H9 (cell line): ENCODE measurements around the gene CRHR2. TPM values are rescaled to one million over a fixed set of nuclear protein-coding genes. Genes with fewer than 3 reads are reported as not detected.

Experiments
- DNase-seq: peaks from one replicate; pipeline ENCODE4 v3.0.0-alpha.2; 2017
- H2AFZ ChIP-seq: one replicate; pipeline ENCODE4 v1.6.1; 2013; ENCODE audit warnings: mild to moderate bottlenecking, low read length, control low read depth, moderate library complexity
- H2AK5ac ChIP-seq: 2 replicates; pipeline ENCODE4 v1.6.1; 2013; ENCODE audit warnings: low read length, control low read depth, mixed read lengths; ENCODE audit not compliant: insufficient read length
- H2BK120ac ChIP-seq: one replicate; pipeline ENCODE4 v1.6.1; 2013; ENCODE audit warnings: low read depth, mild to moderate bottlenecking, low read length, control low read depth, inconsistent platforms; ENCODE audit not compliant: poor library complexity, severe bottlenecking
- H2BK12ac ChIP-seq: 2 replicates; pipeline ENCODE4 v1.6.1; 2013; ENCODE audit warnings: low read length, control low read depth, mixed read lengths, low read depth; ENCODE audit not compliant: insufficient read length
- H2BK15ac ChIP-seq: 2 replicates; pipeline ENCODE4 v1.6.1; 2013; ENCODE audit warnings: low read depth, low read length, control low read depth
- H2BK20ac ChIP-seq: one replicate; pipeline ENCODE4 v1.6.1; 2013; ENCODE audit warnings: low read depth, mild to moderate bottlenecking, low read length, control low read depth, inconsistent platforms; ENCODE audit not compliant: poor library complexity, severe bottlenecking
- H2BK5ac ChIP-seq: 2 replicates; pipeline ENCODE4 v1.6.1; 2013; ENCODE audit warnings: low read length, control low read depth, mixed read lengths; ENCODE audit not compliant: insufficient read length
- H3K14ac ChIP-seq: 2 replicates; pipeline ENCODE4 v1.6.1; 2013; ENCODE audit warnings: low read length, control low read depth; ENCODE audit not compliant: insufficient read depth
- H3K18ac ChIP-seq: 2 replicates; pipeline ENCODE4 v1.6.1; 2013; ENCODE audit warnings: low read depth, mild to moderate bottlenecking, mixed read lengths, low read length, control low read depth; ENCODE audit not compliant: insufficient read length
- H3K23ac ChIP-seq: 2 replicates; pipeline ENCODE4 v1.6.1; 2013; ENCODE audit warnings: low read length, control low read depth, mixed read lengths, low read depth; ENCODE audit not compliant: insufficient read length
- H3K23me2 ChIP-seq: 2 replicates; pipeline ENCODE4 v1.6.1; 2013; ENCODE audit warnings: low read depth, mild to moderate bottlenecking, mixed read lengths, low read length, control low read depth; ENCODE audit not compliant: insufficient read length, poor library complexity, severe bottlenecking
- H3K27ac ChIP-seq: 2 replicates; pipeline ENCODE4 v1.5.1; 2013; ENCODE audit warnings: low read length, control low read depth, mixed read lengths, low read depth; ENCODE audit not compliant: insufficient read length
- H3K27me3 ChIP-seq: 2 replicates; pipeline ENCODE4 v1.6.1; 2013; ENCODE audit warnings: low read length, control low read depth, inconsistent platforms; ENCODE audit not compliant: insufficient read depth
- H3K4ac ChIP-seq: 2 replicates; pipeline ENCODE4 v1.6.1; 2013; ENCODE audit warnings: low read depth, mild to moderate bottlenecking, control low read depth, inconsistent platforms, low read length, moderate library complexity
- H3K4me1 ChIP-seq: 2 replicates; pipeline ENCODE4 v1.6.1; 2013; ENCODE audit warnings: low read length, control low read depth, inconsistent platforms; ENCODE audit not compliant: insufficient read depth
- H3K4me2 ChIP-seq: 2 replicates; pipeline ENCODE4 v1.6.1; 2013; ENCODE audit warnings: low read length, control low read depth, mixed read lengths; ENCODE audit not compliant: insufficient read length, insufficient read depth
- H3K56ac ChIP-seq: 2 replicates; pipeline ENCODE4 v1.6.1; 2013; ENCODE audit warnings: low read depth, mild to moderate bottlenecking, mixed read lengths, low read length, control low read depth; ENCODE audit not compliant: insufficient read length
- H3K79me1 ChIP-seq: 2 replicates; pipeline ENCODE4 v1.6.1; 2013; ENCODE audit warnings: low read depth, mild to moderate bottlenecking, moderate library complexity, low read length, control low read depth, inconsistent platforms; ENCODE audit not compliant: insufficient read depth, poor library complexity, severe bottlenecking
- H3K79me2 ChIP-seq: 2 replicates; pipeline ENCODE4 v1.6.1; 2013; ENCODE audit warnings: low read length, control low read depth, inconsistent platforms; ENCODE audit not compliant: insufficient read depth
- H3K9ac ChIP-seq: 2 replicates; pipeline ENCODE4 v1.6.1; 2013; ENCODE audit warnings: low read length, control low read depth, mixed read lengths; ENCODE audit not compliant: insufficient read length; ENCODE audit errors: extremely low read depth
- H3K9me3 ChIP-seq: one replicate; pipeline ENCODE4 v1.6.1; 2013; ENCODE audit warnings: low read depth, low read length, inconsistent platforms; ENCODE audit not compliant: control insufficient read depth
- H3T11ph ChIP-seq: one replicate; pipeline ENCODE4 v1.6.1; 2013; ENCODE audit warnings: mild to moderate bottlenecking, low read length, control low read depth, inconsistent platforms
- H4K20me1 ChIP-seq: one replicate; pipeline ENCODE4 v1.6.1; 2013; ENCODE audit not compliant: control insufficient read depth, insufficient read length, insufficient read depth
- H4K5ac ChIP-seq: 2 replicates; pipeline ENCODE4 v1.6.1; 2013; ENCODE audit warnings: low read depth, mild to moderate bottlenecking, mixed read lengths, low read length, control low read depth; ENCODE audit not compliant: insufficient read length
- H4K8ac ChIP-seq: replicated peaks from 2 replicates; pipeline ENCODE4 v1.6.1; 2013; ENCODE audit warnings: low read length, control low read depth, mixed read lengths, low read depth; ENCODE audit not compliant: insufficient read length
- H4K91ac ChIP-seq: 2 replicates; pipeline ENCODE4 v1.6.1; 2013; ENCODE audit warnings: low read depth, mild to moderate bottlenecking, moderate library complexity, mixed read lengths, low read length, control low read depth; ENCODE audit not compliant: insufficient read length
- H3K27ac Mint-ChIP-seq, 3 experiments: 2 replicates in 2 of 3; 3 replicates in 1 of 3; pipeline ENCODE4 v1.8.0; 2020 to 2021; ENCODE audit warnings: mixed read lengths in 3 of 3, mild to moderate bottlenecking in 1 of 3, moderate library complexity in 1 of 3
- H3K27me3 Mint-ChIP-seq: 2 replicates; pipeline ENCODE4 v1.8.0; 2021; ENCODE audit warnings: low read depth, mild to moderate bottlenecking, moderate library complexity, mixed read lengths
- H3K36me3 Mint-ChIP-seq, 3 experiments: 2 replicates in 2 of 3; 3 replicates in 1 of 3; pipeline ENCODE4 v1.8.0; 2020 to 2021; ENCODE audit warnings: low read depth in 3 of 3, mixed read lengths in 3 of 3; ENCODE audit not compliant: insufficient read depth in 1 of 3
- H3K4me1 Mint-ChIP-seq, 2 experiments: 2 replicates each; pipeline ENCODE4 v1.8.0; 2020; ENCODE audit warnings: mixed read lengths in 2 of 2
- H3K4me3 Mint-ChIP-seq, 2 experiments: 2 replicates in 1 of 2; 3 replicates in 1 of 2; pipeline ENCODE4 v1.8.0; 2020 to 2021; ENCODE audit warnings: mild to moderate bottlenecking in 2 of 2, mixed read lengths in 2 of 2, moderate library complexity in 1 of 2
- H3K9me3 Mint-ChIP-seq, 2 experiments: 2 replicates in 1 of 2; 3 replicates in 1 of 2; pipeline ENCODE4 v1.8.0; 2020; ENCODE audit warnings: mild to moderate bottlenecking in 2 of 2, mixed read lengths in 2 of 2, moderate library complexity in 1 of 2
- CTCF ChIP-seq: fragments of 200-600 bp; sonication (generic); conservative IDR thresholded peaks from 3 replicates; pipeline ENCODE4 v1.8.0; 2021; ENCODE audit warnings: antibody characterized with exemption, mild to moderate bottlenecking
- WGBS: extraction: QIAGEN DNeasy Blood & Tissue Kit; methylation state at CpG from one replicate; pipeline ENCODE4 v1.1.7; 2013; ENCODE audit warnings: missing lambda C conversion rate, low lambda C conversion rate, mixed read lengths; ENCODE audit not compliant: insufficient read length; ENCODE audit errors: extremely low coverage; 5-methylcytosine and 5-hydroxymethylcytosine counted together
- total RNA-seq: library from RNA; stranded (reverse); gene quantifications from 2 replicates; pipeline ENCODE4 v1.2.1, GENCODE V29; 2021

CRHR2 gene
- total RNA-seq, 1 experiment from 2014 or later = 0.07 TPM

- DNase-seq = no peak
- Histone ChIP-seq H2BK20ac (no peak overlapping the region), H4K20me1 (no peaks in the 10 kb centered on the region), H2BK12ac (no peak overlapping the region), H3K79me1 (no peaks in the 10 kb centered on the region), H3K9me3 (no peaks in the 10 kb centered on the region), H4K5ac (no peak overlapping the region), H3K9ac (no peak overlapping the region), H2AFZ (no peak overlapping the region), H4K91ac (no peak overlapping the region), H4K8ac (no peak overlapping the region), H2BK15ac (no peak overlapping the region), H2BK5ac (no peak overlapping the region), H3K18ac (no peak overlapping the region), H3K23ac (no peak overlapping the region), H3K23me2 (no peaks in the 10 kb centered on the region), H2BK120ac (no peak overlapping the region), H3K4me1 (no peaks in the 10 kb centered on the region), H3K4ac (no peak overlapping the region), H3K14ac (no peak overlapping the region), H3K79me2 (no peaks in the 10 kb centered on the region), H3K4me2 (no peak overlapping the region), H3K27ac (no peak overlapping the region), H2AK5ac (no peak overlapping the region), H3K27me3 (no peaks in the 10 kb centered on the region), H3T11ph (no peak overlapping the region), H3K56ac (no peak overlapping the region)
- TF ChIP-seq CTCF = no peak
- no peaks in the 10 kb centered on the region; the same call in 1 of the 2 replicates for H3K27me3 Mint-ChIP-seq
- no peak overlapping the region for H3K27ac Mint-ChIP-seq
- no CpG with 5 or more reads among the region's 9 CpGs for WGBS
- peaks cover 11% of the 10 kb centered on the region in 2 experiments for H3K4me1 Mint-ChIP-seq
- no peaks in the 10 kb centered on the region for H3K9me3 Mint-ChIP-seq
- H3K36me3 Mint-ChIP-seq = peaks cover 0 to 2% (median 0%) of the 10 kb centered on the region in 3 experiments; a peak in 1 of 7 replicates
- no peak overlapping the region for H3K4me3 Mint-ChIP-seq
Measured at GRCh38 chr7:30662431-30662939, 19.8 kb downstream of the CRHR2 start.
